NCI-H748 (cell line): ENCODE results near the gene PFKP.

ENCODE experiments used
- DNase-seq: peaks from one replicate; lab custom pipeline; 2025; ENCODE audit not compliant: unreplicated experiment; lab: John Stamatoyannopoulos, UW

PFKP gene

GRCh38 chr10:3111621-3112163 lies 44.3 kb downstream of the PFKP start:
- no peak for DNase-seq

GRCh38 chr10:3113343-3113720 lies 46.0 kb downstream of the PFKP start:
- DNase-seq, result no peak

- DNase-seq, result no peak
These were observed 48.3 kb downstream of the PFKP start for GRCh38 chr10:3115685-3116084.

GRCh38 chr10:3116508-3117100 lies 49.3 kb downstream of the PFKP start:
- DNase-seq, result no peak

- DNase-seq, result no peak
These were observed 50.1 kb downstream of the PFKP start for GRCh38 chr10:3117486-3117885.

- DNase-seq, result no peak
These were observed 51.3 kb downstream of the PFKP start for GRCh38 chr10:3118641-3119091.

- DNase-seq, result no peak
These were observed 52.6 kb downstream of the PFKP start for GRCh38 chr10:3119796-3120459.

GRCh38 chr10:3122034-3122433 lies 54.7 kb downstream of the PFKP start:
- no peak for DNase-seq

- DNase-seq, result no peak
These were observed 55.3 kb downstream of the PFKP start for GRCh38 chr10:3122486-3123205.

GRCh38 chr10:3123571-3124411 lies 56.4 kb downstream of the PFKP start:
- no peak for DNase-seq

GRCh38 chr10:3124412-3125175 lies 57.2 kb downstream of the PFKP start:
- DNase-seq, result no peak

GRCh38 chr10:3125527-3126170 lies 58.3 kb downstream of the PFKP start:
- DNase-seq, result no peak

- DNase-seq, result no peak
These were observed 58.9 kb downstream of the PFKP start for GRCh38 chr10:3126249-3126648.

GRCh38 chr10:3126741-3127346 lies 59.5 kb downstream of the PFKP start:
- peak; percentile 82 for DNase-seq

- DNase-seq, result no peak
These were observed 60.6 kb downstream of the PFKP start for GRCh38 chr10:3127921-3128320.

- no peak for DNase-seq
These were observed 61.2 kb downstream of the PFKP start for GRCh38 chr10:3128379-3129130.

GRCh38 chr10:3129581-3130340 lies 62.4 kb downstream of the PFKP start:
- no peak for DNase-seq

GRCh38 chr10:3131098-3131497 lies 63.8 kb downstream of the PFKP start:
- no peak for DNase-seq
